H1 (cell line): ENCODE measurements around the gene CASD1. TPM values are rescaled to one million over a fixed set of nuclear protein-coding genes. Genes with fewer than 3 reads are reported as not detected.

Experiments
- CTCF ChIA-PET: fragments of 300-600 bp; sonication (Branson Sonifier 250); formaldehyde crosslinking; loops from one replicate; lab custom pipeline; 2021; ENCODE audit not compliant: partially characterized antibody; lab: Charles Lee
- POLR2A ChIA-PET: fragments of 300-600 bp; sonication (Branson Sonifier 250); formaldehyde crosslinking; loops from one replicate; lab custom pipeline; 2021; ENCODE audit warnings: inconsistent platforms; ENCODE audit not compliant: partially characterized antibody; lab: Charles Lee
- DNase-seq, 2 experiments: peaks; one replicate each; pipeline versions ENCODE4 v3.0.0 to v3.0.0-alpha.2; 2010 to 2022; ENCODE audit warnings: low spot score in 2 of 2, low read depth in 1 of 2, mixed read lengths in 1 of 2
- FAIRE-seq: peaks from 2 replicates; lab custom pipeline; 2011; peaks lifted over from hg19 to GRCh38; lab: Jason Lieb, UNC
- H2AFZ ChIP-seq: 2 replicates; pipeline ENCODE4 v1.8.1; 2012; ENCODE audit warnings: low read length, inconsistent platforms
- H2AK5ac ChIP-seq: 2 replicates; pipeline ENCODE4 v1.6.1; 2013; ENCODE audit warnings: low read depth, low read length
- H2BK120ac ChIP-seq: replicated peaks from 2 replicates; pipeline ENCODE3; 2013; ENCODE audit warnings: low read depth, low read length, inconsistent platforms
- H2BK12ac ChIP-seq: 2 replicates; pipeline ENCODE4 v1.6.1; 2013; ENCODE audit warnings: low read depth, low read length
- H2BK15ac ChIP-seq: 2 replicates; pipeline ENCODE4 v1.6.1; 2013; ENCODE audit warnings: low read length
- H2BK20ac ChIP-seq: 2 replicates; pipeline ENCODE4 v1.6.1; 2013; ENCODE audit warnings: low read length
- H2BK5ac ChIP-seq: 2 replicates; pipeline ENCODE4 v1.6.1; 2013; ENCODE audit warnings: low read depth, low read length
- H3K14ac ChIP-seq: 2 replicates; pipeline ENCODE4 v1.6.1; 2013; ENCODE audit warnings: inconsistent platforms; ENCODE audit not compliant: insufficient read length
- H3K18ac ChIP-seq: 2 replicates; pipeline ENCODE4 v1.6.1; 2013; ENCODE audit warnings: low read length; ENCODE audit errors: extremely low read depth
- H3K23ac ChIP-seq: 2 replicates; pipeline ENCODE4 v1.6.1; 2013; ENCODE audit warnings: inconsistent platforms; ENCODE audit not compliant: insufficient read length
- H3K23me2 ChIP-seq: 2 replicates; pipeline ENCODE4 v1.6.1; 2013; ENCODE audit warnings: low read depth, low read length
- H3K27ac ChIP-seq: 2 replicates; pipeline ENCODE4 v1.6.1; 2011; ENCODE audit warnings: low read depth, low read length, inconsistent platforms
- H3K27me3 ChIP-seq, 4 experiments: replicated peaks in 1 of 4; 1 replicate in 1 of 4; 2 replicates in 3 of 4; pipeline versions ENCODE4 v1.6.1 to v1.8.1; 2011 to 2013; ENCODE audit warnings: low read length in 3 of 4, mild to moderate bottlenecking in 3 of 4, inconsistent platforms in 2 of 4, mixed read lengths in 2 of 4, moderate library complexity in 1 of 4; ENCODE audit not compliant: control insufficient read depth in 3 of 4, insufficient read depth in 3 of 4; ENCODE audit errors: extremely low read depth in 1 of 4
- H3K36me3 ChIP-seq, 4 experiments: 2 replicates each; pipeline versions ENCODE4 v1.6.1 to v1.8.1; 2011 to 2013; ENCODE audit warnings: mild to moderate bottlenecking in 4 of 4, low read length in 3 of 4, moderate library complexity in 2 of 4, control low read depth in 1 of 4, inconsistent platforms in 1 of 4; ENCODE audit not compliant: insufficient read depth in 4 of 4, control insufficient read depth in 2 of 4
- H3K4ac ChIP-seq: replicated peaks from 2 replicates; pipeline ENCODE3; 2013; ENCODE audit warnings: low read length, low read depth, mixed read lengths, inconsistent platforms; ENCODE audit not compliant: insufficient read length
- H3K4me1 ChIP-seq, 4 experiments: replicated peaks in 1 of 4; 1 replicate in 1 of 4; 2 replicates in 3 of 4; pipeline versions ENCODE4 v1.6.1 to v1.8.1; 2011 to 2013; ENCODE audit warnings: low read length in 3 of 4, inconsistent platforms in 2 of 4, mixed read lengths in 1 of 4; ENCODE audit not compliant: insufficient read depth in 4 of 4, control insufficient read depth in 3 of 4
- H3K4me2 ChIP-seq, 2 experiments: 2 replicates each; pipeline versions ENCODE4 v1.6.1 to v1.8.1; 2011 to 2013; ENCODE audit warnings: low read depth in 2 of 2, low read length in 2 of 2, control low read depth in 1 of 2, inconsistent platforms in 1 of 2, mild to moderate bottlenecking in 1 of 2; ENCODE audit not compliant: insufficient read depth in 1 of 2
- H3K4me3 ChIP-seq, 4 experiments: fragments of 200-600, 300-600 bp in 1 of 4; sonication (generic), shearing (Covaris generic), sonication (Bioruptor Twin) in 1 of 4; 2 replicates each; pipeline versions ENCODE4 v1.5.1 to v1.8.1; 2011 to 2016; ENCODE audit warnings: low read length in 4 of 4, low read depth in 3 of 4, control low read depth in 2 of 4, inconsistent platforms in 2 of 4, mild to moderate bottlenecking in 2 of 4, mixed read lengths in 1 of 4, moderate library complexity in 1 of 4; ENCODE audit not compliant: insufficient read depth in 2 of 4; ENCODE audit errors: extremely low read depth in 1 of 4
- H3K56ac ChIP-seq: replicated peaks from 2 replicates; pipeline ENCODE3; 2013; ENCODE audit warnings: low read depth, mild to moderate bottlenecking, mixed read lengths, low read length, inconsistent platforms; ENCODE audit not compliant: insufficient read length
- H3K79me1 ChIP-seq: 2 replicates; pipeline ENCODE4 v1.6.1; 2013; ENCODE audit warnings: low read depth, low read length, control low read depth
- H3K79me2 ChIP-seq, 2 experiments: 2 replicates each; pipeline versions ENCODE4 v1.6.1 to v1.8.1; 2012 to 2013; ENCODE audit warnings: low read length in 2 of 2, mild to moderate bottlenecking in 2 of 2, inconsistent platforms in 1 of 2; ENCODE audit not compliant: insufficient read depth in 2 of 2, control insufficient read depth in 1 of 2
- H3K9ac ChIP-seq, 4 experiments: replicated peaks in 1 of 4; 1 replicate in 1 of 4; 2 replicates in 3 of 4; pipeline versions ENCODE4 v1.6.1 to v1.8.1; 2011 to 2013; ENCODE audit warnings: low read depth in 3 of 4, low read length in 3 of 4, control low read depth in 2 of 4, mild to moderate bottlenecking in 2 of 4, moderate library complexity in 2 of 4, inconsistent platforms in 1 of 4; ENCODE audit errors: extremely low read depth in 1 of 4
- H3K9me3 ChIP-seq, 2 experiments: 2 replicates each; pipeline versions ENCODE4 v1.6.1 to v1.8.1; 2012 to 2013; ENCODE audit warnings: mild to moderate bottlenecking in 2 of 2, moderate library complexity in 2 of 2, control low read depth in 1 of 2, inconsistent platforms in 1 of 2, low read depth in 1 of 2, low read length in 1 of 2, mixed read lengths in 1 of 2; ENCODE audit not compliant: insufficient read depth in 2 of 2
- H4K20me1 ChIP-seq, 2 experiments: replicated peaks in 1 of 2; 2 replicates each; pipeline versions ENCODE3 to v1.8.1; 2011 to 2013; ENCODE audit warnings: inconsistent platforms in 2 of 2, low read length in 2 of 2, mild to moderate bottlenecking in 1 of 2; ENCODE audit not compliant: insufficient read depth in 2 of 2, control insufficient read depth in 1 of 2
- H4K5ac ChIP-seq: 2 replicates; pipeline ENCODE4 v1.6.1; 2013; ENCODE audit warnings: low read length, low read depth, mixed read lengths, inconsistent platforms; ENCODE audit not compliant: insufficient read length
- H4K8ac ChIP-seq: 2 replicates; pipeline ENCODE4 v1.8.0; 2013; ENCODE audit warnings: mild to moderate bottlenecking, moderate library complexity, low read length, inconsistent platforms; ENCODE audit not compliant: insufficient read depth; ENCODE audit errors: extremely low read depth
- H4K91ac ChIP-seq: replicated peaks from 2 replicates; pipeline ENCODE3; 2013; ENCODE audit warnings: low read length, mixed read lengths, inconsistent platforms; ENCODE audit not compliant: insufficient read length
- CHD1 ChIP-seq: IDR thresholded peaks from 2 replicates; pipeline ENCODE4 v1.6.1; 2012; ENCODE audit warnings: low read depth, low read length, improper control_type of control experiment
- CREB1 ChIP-seq: IDR thresholded peaks from 2 replicates; pipeline ENCODE4 v1.6.1; 2012; ENCODE audit warnings: inconsistent platforms
- CTBP2 ChIP-seq: IDR thresholded peaks from 2 replicates; pipeline ENCODE4 v1.7.0; 2011; ENCODE audit warnings: borderline replicate concordance, mild to moderate bottlenecking, moderate library complexity, mixed read lengths, low read length; ENCODE audit not compliant: insufficient read depth, insufficient read length
- CTCF ChIP-seq, 3 experiments: IDR thresholded peaks; 1 replicate in 2 of 3; 2 replicates in 1 of 3; pipeline versions ENCODE4 v1.5.1 to v1.6.1; 2011; ENCODE audit warnings: low read length in 3 of 3, mild to moderate bottlenecking in 3 of 3, inconsistent platforms in 2 of 3, low read depth in 1 of 3, moderate library complexity in 1 of 3; ENCODE audit not compliant: insufficient read depth in 1 of 3; ENCODE audit errors: control extremely low read depth in 1 of 3
- JUN ChIP-seq: IDR thresholded peaks from 2 replicates; pipeline ENCODE4 v1.6.1; 2011; ENCODE audit warnings: low read depth, mild to moderate bottlenecking, improper control_type of control experiment, low read length
- JUND ChIP-seq: IDR thresholded peaks from 2 replicates; pipeline ENCODE4 v1.6.1; 2011; ENCODE audit warnings: mild to moderate bottlenecking, improper control_type of control experiment, low read length
- KDM4A ChIP-seq: IDR thresholded peaks from one replicate; pipeline ENCODE4 v1.7.1; 2012; ENCODE audit warnings: low read depth, mild to moderate bottlenecking, moderate library complexity, low read length, inconsistent platforms; ENCODE audit not compliant: severe bottlenecking
- KDM5A ChIP-seq: fragments of 200-600 bp; IDR thresholded peaks from 2 replicates; pipeline ENCODE4 v1.7.1; 2012; ENCODE audit warnings: mild to moderate bottlenecking, low read length, inconsistent platforms, mixed read lengths
- PHF8 ChIP-seq: fragments of 200-600 bp; sonication (generic); conservative IDR thresholded peaks from 2 replicates; pipeline ENCODE4 v1.7.1; 2012; ENCODE audit warnings: low read depth, mild to moderate bottlenecking, inconsistent platforms, low read length, moderate library complexity
- POLR2A ChIP-seq, 2 experiments: IDR thresholded peaks; 1 replicate in 1 of 2; 2 replicates in 1 of 2; pipeline ENCODE4 v1.6.1; 2011; ENCODE audit warnings: low read depth in 2 of 2, low read length in 2 of 2, mild to moderate bottlenecking in 2 of 2; ENCODE audit errors: control extremely low read depth in 1 of 2
- RBBP5 ChIP-seq: IDR thresholded peaks from 2 replicates; pipeline ENCODE4 v1.7.1; 2012; ENCODE audit warnings: low read depth, mild to moderate bottlenecking, inconsistent platforms, low read length, moderate library complexity, borderline replicate concordance
- SP2 ChIP-seq: IDR thresholded peaks from 2 replicates; pipeline ENCODE4 v1.6.1; 2012; ENCODE audit warnings: mild to moderate bottlenecking, low read length, inconsistent platforms
- TAF7 ChIP-seq: optimal IDR thresholded peaks from 2 replicates; pipeline ENCODE3; 2011; ENCODE audit warnings: low read depth, mild to moderate bottlenecking, inconsistent platforms, low read length, moderate library complexity, borderline replicate concordance
- WGBS, 2 experiments: shearing (Covaris generic) in 1 of 2; methylation state at CpG; one replicate each; pipeline versions ENCODE4 v1.1.6 to v1.1.7; 2013 to 2015; ENCODE audit warnings: low lambda C conversion rate in 2 of 2, mixed read lengths in 2 of 2, inconsistent platforms in 1 of 2, low coverage in 1 of 2, missing lambda C conversion rate in 1 of 2; ENCODE audit not compliant: insufficient replicate concordance in 2 of 2, insufficient coverage in 1 of 2, insufficient read length in 1 of 2; ENCODE audit errors: extremely low coverage in 1 of 2, missing lambda C conversion rate in 1 of 2; 5-methylcytosine and 5-hydroxymethylcytosine counted together
- polyA plus RNA-seq, 7 experiments: library from polyadenylated mRNA; depleted of rRNA in 3 of 7; stranded (reverse) in 5 of 7; unstranded in 2 of 7; fragments of >200 nt in 5 of 7; fragments of 200-250 nt in 2 of 7; gene quantifications; 1 replicate in 5 of 7; 2 replicates in 1 of 7; 4 replicates in 1 of 7; pipeline versions ENCODE4 v1.2.1 to v1.2.3, GENCODE V29; 2011 to 2013; ENCODE audit warnings: missing spikeins in 2 of 7, mixed read lengths in 2 of 7
- total RNA-seq: library from RNA; stranded (reverse); fragmentation: NEBNext Ultra II Directional; extraction: Animal tissue kit (Norgen Biotek cat#: 25700); gene quantifications from 2 replicates; pipeline ENCODE4 v1.2.1, GENCODE V29; 2021

CASD1 gene
- total and polyA plus RNA-seq, 2 of the 8 experiments (the other 6 are each of a cell fraction or from before 2014, with no cell fraction given) = 14.2 to 18.8 TPM

GRCh38 chr7:94562525-94562924, 52.9 kb downstream of the CASD1 start:
- Histone ChIP-seq H4K20me1 (no peaks in the 10 kb centered on the region), H3K4me1 (no peaks in the 10 kb centered on the region), H3K27me3 (no peaks in the 10 kb centered on the region), H3K23me2 (no peaks in the 10 kb centered on the region), H2AK5ac (no peak overlapping the region), H2BK5ac (no peak overlapping the region), H3K23ac (no peak overlapping the region), H4K91ac (no peak overlapping the region), H3K14ac (no peak overlapping the region), H3K79me1 (no peaks in the 10 kb centered on the region), H3K4me2 (no peak overlapping the region), H3K4ac (no peak overlapping the region), H4K8ac (no peak overlapping the region), H3K56ac (no peak overlapping the region), H4K5ac (no peak overlapping the region), H3K79me2 (no peaks in the 10 kb centered on the region), H3K36me3 (peaks cover 0 to 3% (median 0%) of the 10 kb centered on the region in 4 experiments; a peak in 1 of 8 replicates), H2AFZ (no peak overlapping the region), H2BK120ac (no peak overlapping the region), H3K27ac (no peak overlapping the region), H3K18ac (no peak overlapping the region), H3K9ac (no peak overlapping the region), H3K4me3 (no peak overlapping the region), H3K9me3 (no peaks in the 10 kb centered on the region), H2BK15ac (no peak overlapping the region), H2BK12ac (no peak overlapping the region), H2BK20ac (no peak overlapping the region)
- POLR2A ChIA-PET = no interaction called here
- no peak for FAIRE-seq
- CTCF ChIA-PET = no interaction called here
- 98% methylated on average over 3 of the region's 3 CpGs; no CpG with 5 or more reads in 1 of the 2 experiments for WGBS, 2 experiments
- DNase-seq = no peak
- TF ChIP-seq JUND (no peak), CREB1 (no peak), PHF8 (no peak), KDM4A (no peak), CTCF (IDR thresholded peaks at IDR 0.05; ENCODE audit: control extremely low read depth in 1 of 3, insufficient read depth in 1 of 3, low read depth in 1 of 3, low read length in 3 of 3) (no peak), CHD1 (no peak), CTBP2 (no peak), POLR2A (IDR thresholded peaks at IDR 0.05; ENCODE audit: control extremely low read depth in 1 of 2, low read depth in 2 of 2, low read length in 2 of 2) (no peak), KDM5A (no peak), TAF7 (no peak), JUN (no peak), SP2 (no peak), RBBP5 (no peak)
